Measurements from ENCODE around the gene C16orf54.
"Not testable (repeated sequence)": the region's sequence is repeated elsewhere in the genome, so short reads cannot be mapped to it uniquely, and the experiment has no call there.

Gene C16orf54

DNA sequence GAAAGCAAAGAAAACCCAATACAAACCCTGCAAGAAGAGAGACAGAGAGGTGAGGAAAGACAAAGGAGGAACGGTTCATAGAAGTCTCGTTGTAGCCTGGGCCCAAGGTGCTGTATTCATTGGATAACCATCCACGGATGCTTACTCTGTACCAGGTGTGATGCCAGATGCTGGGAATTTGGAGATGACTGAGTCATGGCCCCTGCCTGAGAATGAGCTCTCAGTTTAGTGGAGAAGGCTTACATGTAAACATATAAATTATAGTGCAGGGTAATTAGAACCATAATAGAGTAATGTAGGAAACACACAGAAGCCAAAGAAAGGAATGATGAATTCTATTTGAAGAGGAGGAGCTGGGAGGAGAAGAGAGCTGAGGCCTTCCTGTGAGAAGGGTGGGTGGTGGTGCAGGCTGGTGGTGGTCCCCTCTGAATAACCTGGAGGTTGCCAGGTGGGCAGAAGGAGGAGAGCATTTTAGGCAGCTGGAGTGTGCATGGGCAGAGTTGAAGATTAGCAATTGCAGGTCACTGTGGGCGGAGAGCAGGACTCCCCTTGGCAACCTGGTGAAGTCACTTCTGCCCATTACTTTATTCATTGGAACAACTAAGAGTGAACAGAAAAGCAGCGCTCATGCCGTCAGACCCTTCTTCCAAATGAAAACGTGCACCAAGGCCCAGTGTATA, 24.6 kb upstream of the C16orf54 start:
- FAIRE-seq: no peak

DNA sequence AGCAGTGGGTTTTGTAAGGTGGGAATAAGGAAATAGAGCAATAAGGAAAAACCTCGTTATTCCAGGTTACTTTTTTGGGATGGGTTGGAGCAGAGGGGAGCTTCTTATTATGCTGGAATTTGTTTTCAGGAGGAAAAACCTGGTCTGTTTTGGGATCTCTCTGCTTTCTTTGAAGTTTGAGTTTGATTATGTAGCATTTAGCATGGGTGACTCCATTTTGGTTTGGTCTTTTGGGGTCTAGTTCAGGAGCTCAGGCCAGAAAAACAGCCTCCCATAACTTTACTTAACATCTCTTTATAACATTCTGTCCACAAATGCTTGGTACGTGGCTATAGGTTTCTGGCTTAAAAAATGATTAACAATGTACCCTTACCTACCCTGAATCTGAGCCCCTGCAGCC, 23.7 kb upstream of the C16orf54 start:
- FAIRE-seq (no peak), DNase-seq (ENCODE audit: extremely low spot score, insufficient read length, low read depth) (no peak)

More for the DNA sequence above, 24.6 kb upstream of the C16orf54 start:
- no peak for DNase-seq (ENCODE audit: extremely low spot score, insufficient read length, low read depth)

DNA sequence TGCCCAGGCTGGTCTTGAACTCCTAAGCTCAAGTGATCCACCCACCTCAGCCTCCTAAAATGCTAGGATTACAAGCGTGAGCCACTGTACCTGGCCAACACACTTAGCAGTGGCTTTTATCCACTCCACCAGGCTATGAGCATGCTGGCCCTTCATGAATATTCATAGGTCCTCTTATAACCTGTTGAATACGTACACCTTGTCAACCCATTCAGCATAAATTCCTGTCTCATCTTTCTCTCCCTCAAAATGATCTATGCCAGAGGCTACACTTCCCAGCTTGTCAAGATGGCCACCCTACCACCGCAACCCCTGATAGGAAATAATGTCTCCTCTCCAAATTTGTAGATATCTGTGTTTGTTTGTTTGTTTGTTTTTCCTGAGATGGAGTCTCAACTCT, 21.3 kb upstream of the C16orf54 start:
- FAIRE-seq (no peak), DNase-seq (ENCODE audit: extremely low spot score, insufficient read length, low read depth) (no peak)

DNA sequence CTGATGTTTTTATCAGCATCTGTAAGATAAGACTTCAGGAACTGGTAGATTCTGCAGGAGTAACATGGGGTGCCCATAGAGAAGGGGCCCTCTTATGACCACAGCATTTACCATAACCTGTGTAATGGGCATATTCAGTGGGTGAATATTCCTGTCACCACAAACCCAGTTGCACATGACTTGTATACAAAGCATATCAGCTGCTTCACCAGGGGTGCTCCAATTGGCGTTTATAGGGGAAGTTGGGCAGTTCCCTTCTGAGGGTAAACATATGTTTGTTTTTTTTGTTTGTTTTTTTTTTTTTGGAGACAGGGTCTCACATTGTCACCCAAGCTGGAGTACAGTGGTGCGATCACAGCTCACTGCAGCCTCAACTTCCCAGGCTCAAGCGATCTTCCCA, 20.8 kb upstream of the C16orf54 start:
- DNase-seq (ENCODE audit: extremely low spot score, insufficient read length, low read depth) (no peak), FAIRE-seq (no peak)

- DNase-seq (ENCODE audit: extremely low spot score, insufficient read length, low read depth) (no peak), FAIRE-seq (no peak)
Observed at GRCh38 chr16:29765167-29766032, 19.6 kb upstream of the C16orf54 start.

DNA sequence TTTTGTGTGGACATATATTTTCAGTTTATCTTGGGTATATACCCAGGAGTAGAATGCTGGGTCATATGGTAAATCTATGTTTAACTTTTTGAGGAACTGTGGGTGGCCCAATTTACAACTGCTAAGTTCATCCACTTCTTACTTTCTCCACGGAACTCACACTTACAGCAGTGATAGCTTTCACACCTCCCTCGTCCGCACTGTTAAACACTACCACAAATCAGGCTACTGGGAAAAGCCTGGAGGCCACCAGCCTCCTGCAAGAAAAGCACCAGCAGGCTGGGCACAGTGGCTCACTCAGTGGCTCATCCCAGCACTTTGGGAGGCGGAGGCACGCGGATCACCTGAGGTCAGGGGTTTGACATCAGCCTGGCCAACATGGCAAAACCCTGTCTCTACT, 17.5 kb upstream of the C16orf54 start:
- DNase-seq (ENCODE audit: extremely low spot score, insufficient read length, low read depth): no peak
- no peak for FAIRE-seq

GRCh38 chr16:29761882-29762281, 16.1 kb upstream of the C16orf54 start:
- FAIRE-seq: no peak
- DNase-seq (ENCODE audit: extremely low spot score, insufficient read length, low read depth): no peak

DNA sequence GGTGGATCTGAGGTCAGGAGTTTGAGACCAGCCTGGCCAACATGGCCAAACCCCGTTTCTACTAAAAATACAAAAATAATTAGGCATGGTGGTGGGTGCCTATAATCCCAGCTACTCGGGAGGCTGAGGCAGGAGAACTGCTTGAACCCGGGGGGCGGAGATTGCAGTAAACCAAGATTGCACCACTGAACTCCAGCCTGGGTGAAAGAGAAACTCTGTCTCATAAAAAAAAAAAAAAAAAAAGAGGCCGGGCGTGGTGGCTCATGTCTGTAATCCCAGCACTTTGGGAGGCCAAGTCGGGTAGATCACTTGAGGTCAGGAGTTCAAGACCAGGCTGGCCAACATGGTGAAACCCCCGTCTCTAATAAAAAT, 15.5 kb upstream of the C16orf54 start:
- DNase-seq (ENCODE audit: extremely low spot score, insufficient read length, low read depth); FAIRE-seq: not testable (repeated sequence)

DNA sequence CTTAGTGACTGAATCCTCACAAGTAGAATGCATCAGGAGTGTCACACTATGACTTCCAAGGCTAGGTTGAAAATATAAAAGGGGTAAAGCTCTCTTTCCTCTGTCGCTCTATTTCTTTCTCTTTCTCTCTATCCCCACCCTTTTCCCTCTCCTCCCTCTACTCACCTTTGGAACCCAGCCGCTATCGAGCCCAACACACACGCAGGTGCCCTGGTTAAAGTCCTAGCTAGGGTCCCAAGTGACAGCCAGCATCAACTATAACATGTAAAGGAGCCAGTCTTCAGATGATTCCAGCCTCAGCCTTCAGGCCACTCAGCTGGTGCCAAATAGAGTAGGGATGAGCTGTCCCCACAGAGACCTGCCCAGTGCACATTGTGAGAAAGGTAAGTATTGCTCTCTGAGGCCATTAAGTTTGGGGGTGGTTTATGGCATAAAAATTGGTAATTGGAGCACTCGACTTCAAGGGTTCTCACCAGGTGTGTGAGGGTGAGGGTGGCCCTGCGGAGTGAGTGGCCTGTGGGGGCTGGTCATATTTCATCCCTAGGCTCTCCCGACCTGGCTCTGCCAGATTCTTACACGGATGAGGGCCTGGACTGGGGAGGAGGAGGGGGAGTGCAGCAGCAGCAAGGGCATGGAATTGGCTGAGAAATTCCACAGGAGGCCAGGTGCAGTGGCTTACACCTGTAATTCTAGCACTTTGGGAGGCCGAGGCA, 14.9 kb upstream of the C16orf54 start:
- FAIRE-seq (no peak), DNase-seq (ENCODE audit: extremely low spot score, insufficient read length, low read depth) (no peak)

DNA sequence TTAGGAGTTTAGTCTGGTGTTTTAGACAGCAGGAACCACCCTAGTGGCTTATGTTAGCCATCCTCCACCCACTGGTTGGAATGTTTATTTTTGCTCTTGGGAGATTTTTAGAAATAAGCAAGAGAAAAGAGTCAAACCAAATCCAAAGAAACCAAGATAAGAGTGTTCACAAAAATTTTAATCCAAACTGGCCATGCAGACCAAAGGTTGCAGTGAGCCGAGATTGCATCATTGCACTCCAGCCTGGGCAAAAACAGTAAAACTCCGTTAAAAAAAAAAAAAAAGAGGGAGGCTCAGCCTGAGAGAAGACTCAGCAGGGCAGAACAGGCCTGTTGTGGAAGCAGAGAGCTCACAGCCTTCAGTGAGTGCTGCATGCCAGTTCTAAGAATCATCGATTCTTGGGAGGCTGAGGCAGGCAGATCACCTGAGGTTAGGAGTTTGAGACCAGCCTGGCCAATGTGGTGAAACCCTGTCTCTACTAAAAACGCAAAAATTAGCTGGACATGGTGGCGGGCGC, 12.2 kb upstream of the C16orf54 start:
- DNase-seq (ENCODE audit: extremely low spot score, insufficient read length, low read depth) (no peak), FAIRE-seq (no peak)

DNA sequence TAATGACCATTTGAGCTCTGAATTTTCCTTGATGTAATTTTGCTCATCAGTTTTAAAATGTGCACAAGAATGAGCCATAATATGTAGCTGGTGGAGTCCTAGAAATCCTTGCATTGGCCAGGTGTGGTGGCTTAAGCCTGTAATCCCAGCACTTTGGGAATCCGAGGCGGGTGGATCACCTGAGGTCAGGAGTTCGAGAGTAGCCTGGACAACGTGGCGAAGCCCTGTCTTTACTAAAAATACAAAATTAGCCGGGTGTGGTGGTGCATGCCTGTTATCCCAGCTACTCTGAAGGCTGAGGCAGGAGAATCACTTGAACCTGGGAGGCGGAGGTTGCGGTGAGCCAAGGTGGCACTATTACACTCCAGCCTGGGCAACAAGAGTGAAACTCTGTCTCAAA, 11.3 kb upstream of the C16orf54 start:
- FAIRE-seq; DNase-seq (ENCODE audit: extremely low spot score, insufficient read length, low read depth): not testable (repeated sequence)

DNA sequence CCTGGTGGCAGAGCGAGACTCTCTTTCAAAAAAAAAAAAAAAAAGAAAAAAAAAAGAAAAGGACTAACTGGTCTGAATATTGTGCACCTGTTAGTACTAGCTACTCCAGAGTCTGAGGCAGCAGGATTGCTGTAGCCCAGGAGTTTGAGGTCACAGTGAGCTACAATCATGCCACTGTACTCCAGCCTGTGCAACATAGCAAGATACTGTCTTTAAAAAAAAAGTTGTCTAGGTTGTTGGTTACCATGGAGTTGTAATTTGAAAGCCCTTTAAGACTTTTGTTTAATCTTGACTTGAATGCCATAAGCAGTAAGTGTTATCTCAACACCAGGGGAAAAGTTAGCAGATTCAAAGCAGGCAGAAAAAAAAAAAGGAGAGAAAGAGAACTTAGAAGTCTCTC, 10.9 kb upstream of the C16orf54 start:
- DNase-seq (ENCODE audit: extremely low spot score, insufficient read length, low read depth) (no peak), FAIRE-seq (no peak)

GRCh38 chr16:29753516-29753915, 7.7 kb upstream of the C16orf54 start:
- FAIRE-seq (peak; percentile 24), DNase-seq (ENCODE audit: extremely low spot score, insufficient read length, low read depth) (no peak)

DNA sequence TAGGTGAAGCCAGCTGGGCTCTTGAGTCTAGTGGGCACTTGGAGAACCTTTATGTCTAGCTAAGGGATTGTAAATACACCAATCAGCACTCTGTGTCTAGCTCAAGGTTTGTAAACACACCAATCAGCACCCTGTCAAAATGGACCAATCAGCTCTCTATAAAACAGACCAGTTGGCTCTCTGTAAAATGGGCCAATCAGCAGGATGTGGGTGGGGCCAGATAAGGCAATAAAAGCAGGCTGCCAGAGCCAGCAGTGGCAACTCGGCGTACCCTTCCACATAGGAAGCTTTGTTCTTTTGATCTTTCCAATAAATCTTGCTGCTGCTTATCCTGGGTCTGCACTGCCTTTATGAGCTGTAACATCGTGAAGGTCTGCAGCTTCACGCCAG, 3.0 kb upstream of the C16orf54 start:
- DNase-seq (ENCODE audit: extremely low spot score, insufficient read length, low read depth); FAIRE-seq: not testable (repeated sequence)

- no peak for FAIRE-seq
Observed at GRCh38 chr16:29747947-29748759, 2.4 kb upstream of the C16orf54 start.

GRCh38 chr16:29746518-29746917, 728 bp upstream of the C16orf54 start:
- DNase-seq (ENCODE audit: extremely low spot score, insufficient read length, low read depth); FAIRE-seq: not testable (repeated sequence)

More at GRCh38 chr16:29747947-29748759, 2.4 kb upstream of the C16orf54 start:
- DNase-seq (ENCODE audit: extremely low spot score, insufficient read length, low read depth): no peak

GRCh38 chr16:29745121-29745852, 503 bp downstream of the C16orf54 start:
- no peak for DNase-seq (ENCODE audit: extremely low spot score, insufficient read length, low read depth)
- FAIRE-seq: peak; percentile 83

DNA sequence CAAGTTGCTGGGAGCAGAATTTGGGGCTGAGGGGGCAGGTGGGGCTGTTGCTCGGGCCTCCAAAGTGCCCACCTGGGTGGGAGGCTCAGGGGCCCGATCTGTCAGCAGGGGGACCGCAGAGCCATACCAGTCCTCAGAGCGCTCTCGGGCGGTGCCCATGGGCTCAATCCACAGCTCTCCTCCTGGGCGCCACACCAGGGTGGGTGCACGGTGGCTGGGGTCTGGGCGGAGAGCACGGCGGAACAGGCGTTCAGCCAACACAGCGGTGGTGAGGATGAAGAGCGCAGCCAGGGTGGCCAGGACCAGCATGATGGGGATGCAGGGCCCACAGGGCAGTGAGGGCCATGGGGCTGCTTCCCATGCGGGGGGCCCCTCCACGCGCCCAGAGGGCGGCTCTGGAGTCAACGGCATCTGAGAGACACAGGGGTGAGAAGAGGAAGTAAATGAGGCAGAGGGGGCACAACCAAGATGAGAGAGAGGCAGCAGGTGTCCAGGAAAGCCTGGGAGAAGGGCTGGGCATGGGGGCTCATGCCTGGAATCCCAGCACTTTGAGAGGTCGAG, 1.2 kb downstream of the C16orf54 start:
- FAIRE-seq (no peak), DNase-seq (ENCODE audit: extremely low spot score, insufficient read length, low read depth) (no peak)

Measured in GM18507 (cell line).